Progenitor cell of endocrine pancreas (in vitro differentiated cells): ENCODE data around the gene HOXC4. TPM values are rescaled to one million over a fixed set of nuclear protein-coding genes. Genes with fewer than 3 reads are reported as not detected.
A peak's percentile ranks its signal among the peaks of the same experiment; 100 is the strongest.

Experiments
- DNase-seq: peaks from one replicate; pipeline ENCODE4 v3.0.0; 2021; ENCODE audit warnings: low spot score; ENCODE audit not compliant: unreplicated experiment
- H3K27ac Mint-ChIP-seq: 2 replicates; pipeline ENCODE4 v1.8.0; 2021; ENCODE audit warnings: mild to moderate bottlenecking, moderate library complexity, mixed read lengths
- H3K27me3 Mint-ChIP-seq: 2 replicates; pipeline ENCODE4 v1.8.0; 2021; ENCODE audit warnings: mixed read lengths
- H3K36me3 Mint-ChIP-seq: 2 replicates; pipeline ENCODE4 v1.8.0; 2022; ENCODE audit warnings: mixed read lengths; ENCODE audit not compliant: insufficient read depth
- H3K4me1 Mint-ChIP-seq: 2 replicates; pipeline ENCODE4 v1.8.0; 2021; ENCODE audit warnings: low read depth, mixed read lengths
- H3K4me3 Mint-ChIP-seq: 2 replicates; pipeline ENCODE4 v1.8.0; 2021; ENCODE audit warnings: low read depth, mild to moderate bottlenecking, moderate library complexity, mixed read lengths
- H3K9me3 Mint-ChIP-seq: 2 replicates; pipeline ENCODE4 v1.8.0; 2021; ENCODE audit warnings: low read depth, mixed read lengths
- total RNA-seq: library from RNA; stranded (reverse); gene quantifications from 2 replicates; pipeline ENCODE4 v1.2.1, GENCODE V29; 2021
- TF ChIP-seq, protein P1 (sequence below): fragments of 200-600 bp; sonication (generic); IDR thresholded peaks from one replicate; pipeline ENCODE4 v1.5.0; 2021; ENCODE audit warnings: antibody characterized with exemption, mild to moderate bottlenecking; ENCODE audit not compliant: unreplicated experiment

Gene HOXC4
- total RNA-seq, 1 donor from 2014 or later: 19.8 TPM

DNA sequence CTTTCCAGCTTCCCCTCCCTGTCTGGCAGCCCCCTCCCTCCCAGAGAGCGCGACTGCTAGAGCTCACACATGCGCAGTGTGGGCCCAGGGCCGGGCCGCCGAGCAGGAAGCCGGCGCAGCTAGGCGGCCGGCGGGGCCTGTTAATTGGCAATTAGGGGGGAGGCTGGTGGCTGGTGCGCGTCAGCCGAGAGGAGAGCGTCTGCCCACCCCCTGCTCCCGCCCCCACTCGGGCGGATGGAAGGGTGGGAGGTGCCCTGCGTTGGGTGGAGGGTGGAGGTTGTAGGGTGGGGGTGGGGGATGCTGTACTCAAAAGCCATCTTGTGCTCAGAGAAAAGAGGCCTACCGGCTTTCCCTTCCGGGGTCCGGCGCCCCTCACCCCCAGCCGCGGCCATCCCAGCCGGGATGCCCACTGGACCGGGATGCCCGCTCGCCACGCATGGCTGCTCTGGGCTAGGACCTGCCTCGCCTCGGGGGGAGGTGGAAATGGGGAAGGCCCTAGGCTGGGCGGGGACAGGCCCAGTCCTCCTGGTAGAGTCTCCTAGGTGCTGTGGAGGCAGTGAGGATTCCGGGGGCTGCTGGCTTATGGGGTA lies 35.7 kb upstream of the HOXC4 start:
- no peak for DNase-seq
- peak overlapping the region; percentile 38 for H3K4me3 Mint-ChIP-seq
- no peaks in the 10 kb centered on the region for H3K9me3 Mint-ChIP-seq
- H3K4me1 Mint-ChIP-seq: peaks cover 6% of the 10 kb centered on the region
- TF ChIP-seq, protein P1, sequence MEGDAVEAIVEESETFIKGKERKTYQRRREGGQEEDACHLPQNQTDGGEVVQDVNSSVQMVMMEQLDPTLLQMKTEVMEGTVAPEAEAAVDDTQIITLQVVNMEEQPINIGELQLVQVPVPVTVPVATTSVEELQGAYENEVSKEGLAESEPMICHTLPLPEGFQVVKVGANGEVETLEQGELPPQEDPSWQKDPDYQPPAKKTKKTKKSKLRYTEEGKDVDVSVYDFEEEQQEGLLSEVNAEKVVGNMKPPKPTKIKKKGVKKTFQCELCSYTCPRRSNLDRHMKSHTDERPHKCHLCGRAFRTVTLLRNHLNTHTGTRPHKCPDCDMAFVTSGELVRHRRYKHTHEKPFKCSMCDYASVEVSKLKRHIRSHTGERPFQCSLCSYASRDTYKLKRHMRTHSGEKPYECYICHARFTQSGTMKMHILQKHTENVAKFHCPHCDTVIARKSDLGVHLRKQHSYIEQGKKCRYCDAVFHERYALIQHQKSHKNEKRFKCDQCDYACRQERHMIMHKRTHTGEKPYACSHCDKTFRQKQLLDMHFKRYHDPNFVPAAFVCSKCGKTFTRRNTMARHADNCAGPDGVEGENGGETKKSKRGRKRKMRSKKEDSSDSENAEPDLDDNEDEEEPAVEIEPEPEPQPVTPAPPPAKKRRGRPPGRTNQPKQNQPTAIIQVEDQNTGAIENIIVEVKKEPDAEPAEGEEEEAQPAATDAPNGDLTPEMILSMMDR: no peak
- peak overlapping the region; percentile 16 for H3K27ac Mint-ChIP-seq
- H3K36me3 Mint-ChIP-seq: no peaks in the 10 kb centered on the region
- peaks cover 92% of the 10 kb centered on the region for H3K27me3 Mint-ChIP-seq

DNA sequence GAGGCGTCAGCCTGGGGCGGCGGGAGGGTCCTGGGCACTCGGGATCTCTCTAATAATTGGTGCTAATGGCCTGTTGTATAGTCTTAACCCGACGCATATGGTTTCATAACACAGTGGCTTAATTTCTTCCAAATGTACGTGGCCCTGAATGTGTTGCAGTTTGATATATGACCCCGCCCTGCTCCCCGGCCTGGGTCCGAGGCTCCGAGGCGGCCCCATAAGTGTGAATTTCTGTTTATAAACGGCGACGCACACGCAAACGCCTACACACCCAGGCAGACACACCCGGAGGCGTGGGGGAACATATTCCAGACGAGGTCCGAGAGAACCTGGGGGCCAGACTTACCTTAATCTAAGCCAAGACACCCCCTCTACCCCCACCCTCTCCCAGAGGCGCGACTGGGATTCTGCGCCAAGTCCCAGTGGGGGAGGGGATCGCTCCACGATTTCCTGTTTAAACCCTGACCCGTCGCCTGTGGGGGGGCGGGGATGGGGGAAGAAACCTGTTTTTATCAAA lies 35.1 kb upstream of the HOXC4 start:
- TF ChIP-seq, protein P1: no peak
- H3K27me3 Mint-ChIP-seq: peaks cover 92% of the 10 kb centered on the region
- H3K27ac Mint-ChIP-seq: no peak overlapping the region
- H3K9me3 Mint-ChIP-seq: no peaks in the 10 kb centered on the region
- no peaks in the 10 kb centered on the region for H3K36me3 Mint-ChIP-seq
- H3K4me1 Mint-ChIP-seq: peaks cover 6% of the 10 kb centered on the region
- peak overlapping the region; percentile 21 for H3K4me3 Mint-ChIP-seq
- DNase-seq: no peak

DNA sequence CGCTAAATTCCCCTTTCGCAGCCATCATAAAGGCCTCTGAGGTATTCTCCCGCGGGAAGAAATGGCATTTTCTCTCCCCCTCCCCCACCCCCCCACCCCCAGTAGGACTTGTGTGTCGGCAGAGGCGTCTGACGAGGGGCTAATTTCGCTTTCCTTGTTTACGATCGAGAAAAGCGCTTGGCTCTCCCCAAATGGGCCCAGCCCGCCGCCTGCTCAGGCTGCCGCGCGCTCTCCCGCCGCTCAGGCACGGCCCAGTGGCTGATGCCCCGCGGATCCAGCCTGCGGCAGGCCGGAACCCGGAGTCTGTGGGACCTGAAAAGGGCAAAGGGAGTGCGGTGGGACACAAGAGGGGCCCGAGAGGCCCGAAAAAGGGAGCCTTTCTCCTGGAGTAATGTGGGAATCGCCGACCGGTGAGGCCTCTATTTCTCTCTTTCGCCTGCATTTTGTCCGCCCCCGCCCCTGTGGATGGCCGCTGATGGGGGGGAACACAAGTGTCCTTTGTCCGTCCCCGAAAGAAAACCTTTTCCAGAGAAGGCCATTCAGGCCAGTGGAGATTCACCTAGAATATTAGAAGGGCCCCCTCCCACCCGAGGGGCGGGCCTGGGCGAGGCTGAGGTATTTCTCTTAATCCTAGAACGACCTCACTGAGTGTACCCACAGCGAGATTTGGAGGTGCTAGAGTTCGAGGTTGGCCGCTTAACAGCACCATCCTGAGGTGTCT lies 34.4 kb upstream of the HOXC4 start:
- Mint-ChIP-seq H3K4me1 (peaks cover 6% of the 10 kb centered on the region), H3K4me3 (no peak overlapping the region)

DNA sequence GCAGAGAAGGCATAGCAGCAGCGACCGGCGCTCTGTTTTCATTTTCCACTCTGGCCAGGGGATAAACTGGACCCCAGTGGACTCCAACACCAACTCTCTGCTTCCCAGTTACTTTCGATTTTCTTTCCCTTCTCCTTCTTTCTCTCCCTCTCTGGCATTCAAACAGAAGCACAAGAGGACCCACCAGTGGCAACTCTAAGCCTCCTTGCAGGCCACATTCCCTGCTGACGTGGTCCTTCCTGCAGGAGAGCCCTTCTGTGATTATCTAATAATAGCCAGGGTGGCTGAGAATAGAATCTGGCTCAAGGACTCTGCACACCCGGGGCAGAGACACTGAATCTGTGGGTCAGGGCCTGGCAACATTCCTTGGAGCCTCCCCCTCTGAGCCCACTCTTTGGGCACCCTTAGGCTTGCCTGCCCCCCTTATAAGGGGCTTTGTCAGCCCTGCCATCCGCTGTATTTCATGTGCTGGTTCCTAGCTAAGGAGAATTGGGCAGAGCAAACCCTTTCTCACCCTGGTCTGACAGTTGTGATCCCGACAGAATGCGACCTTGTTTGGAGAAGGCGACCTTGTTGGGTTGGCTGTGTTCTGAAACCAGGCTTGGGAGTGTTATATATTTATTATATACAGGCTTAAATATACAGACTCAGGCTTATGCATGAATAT lies 33.6 kb upstream of the HOXC4 start:
- no peak overlapping the region for H3K4me3 Mint-ChIP-seq
- H3K27me3 Mint-ChIP-seq: peaks cover 92% of the 10 kb centered on the region
- TF ChIP-seq, protein P1: no peak
- no peaks in the 10 kb centered on the region for H3K9me3 Mint-ChIP-seq
- peak overlapping the region; percentile 75 for H3K27ac Mint-ChIP-seq
- H3K36me3 Mint-ChIP-seq: no peaks in the 10 kb centered on the region
- H3K4me1 Mint-ChIP-seq: peaks cover 6% of the 10 kb centered on the region
- DNase-seq: no peak

More for the DNA sequence above, 34.4 kb upstream of the HOXC4 start:
- Mint-ChIP-seq H3K36me3 (no peaks in the 10 kb centered on the region), H3K9me3 (no peaks in the 10 kb centered on the region), H3K27ac (no peak overlapping the region), H3K27me3 (peaks cover 92% of the 10 kb centered on the region)
- TF ChIP-seq, protein P1: no peak
- no peak for DNase-seq

DNA sequence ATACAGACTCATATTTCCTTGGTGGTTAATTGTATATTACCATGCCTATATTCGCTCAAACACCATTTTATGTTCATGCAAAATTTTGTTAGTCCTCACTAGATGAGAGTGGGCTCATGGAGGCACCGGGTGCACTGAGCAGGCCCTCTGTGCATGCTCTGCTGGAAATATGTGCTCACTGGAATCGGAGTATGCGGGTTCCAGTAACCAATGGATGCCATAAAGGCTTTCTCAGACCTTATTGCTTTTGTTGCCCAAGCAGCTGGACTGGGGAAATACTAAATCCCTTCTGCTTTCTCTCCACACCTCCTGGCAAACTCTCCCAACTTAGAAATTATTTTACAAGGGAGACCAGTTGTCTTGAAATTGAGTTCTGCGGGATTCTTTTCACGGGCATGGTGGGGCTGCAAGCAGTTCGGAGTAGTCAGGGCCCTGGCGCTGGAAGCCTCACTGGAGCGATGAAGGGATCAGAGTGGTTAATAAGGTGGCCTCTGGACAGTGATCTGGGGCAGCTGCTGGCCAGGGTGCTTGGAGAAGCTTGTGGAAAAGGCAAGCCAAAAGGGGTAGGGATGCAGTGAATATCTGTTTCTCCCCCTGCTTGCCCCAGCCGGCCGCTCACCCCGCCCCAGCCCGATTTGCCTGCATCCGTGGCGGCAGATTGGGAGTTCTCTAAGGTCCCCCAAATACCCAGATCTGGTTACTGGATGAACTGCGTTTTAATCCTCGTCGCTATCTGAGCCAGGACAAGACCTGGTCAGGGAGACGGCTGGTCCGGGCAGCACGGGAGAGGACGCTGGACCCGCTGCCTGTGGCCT lies 32.8 kb upstream of the HOXC4 start:
- H3K27ac Mint-ChIP-seq: no peak overlapping the region
- no peak for DNase-seq
- no peaks in the 10 kb centered on the region for H3K36me3 Mint-ChIP-seq
- no peak overlapping the region for H3K4me3 Mint-ChIP-seq
- H3K27me3 Mint-ChIP-seq: peaks cover 92% of the 10 kb centered on the region
- peaks cover 6% of the 10 kb centered on the region for H3K4me1 Mint-ChIP-seq
- TF ChIP-seq, protein P1: no peak
- H3K9me3 Mint-ChIP-seq: no peaks in the 10 kb centered on the region
